Activated CD8-positive, alpha-beta memory T cell treated with anti-CD3 and anti-CD28 coated beads, Interleukin-2, amount 50 U/mL, for 24 hours (primary cell): ENCODE results near the gene TSPOAP1.

ENCODE experiments used
- DNase-seq: peaks from one replicate; pipeline ENCODE4 v3.0.0-alpha.2; 2020; ENCODE audit errors: extremely low read depth

TSPOAP1 gene

GRCh38 chr17:58316260-58316960, 12.2 kb downstream of the TSPOAP1 start:
- DNase-seq, result no peak

GRCh38 chr17:58315750-58316149, 12.8 kb downstream of the TSPOAP1 start:
- no peak for DNase-seq

- DNase-seq, result no peak
Measured at GRCh38 chr17:58315281-58315711, 13.3 kb downstream of the TSPOAP1 start.

- no peak for DNase-seq
Measured at GRCh38 chr17:58314706-58315015, 13.9 kb downstream of the TSPOAP1 start.

GRCh38 chr17:58313815-58314705, 14.5 kb downstream of the TSPOAP1 start:
- no peak for DNase-seq

GRCh38 chr17:58312829-58313228, 15.8 kb downstream of the TSPOAP1 start:
- DNase-seq, result no peak

GRCh38 chr17:58312021-58312630, 16.5 kb downstream of the TSPOAP1 start:
- DNase-seq, result no peak

- no peak for DNase-seq
Measured at GRCh38 chr17:58311429-58311894, 17.1 kb downstream of the TSPOAP1 start.

- no peak for DNase-seq
Measured at GRCh38 chr17:58310511-58311428, 17.8 kb downstream of the TSPOAP1 start.

- DNase-seq, result no peak
Measured at GRCh38 chr17:58309918-58310259, 18.7 kb downstream of the TSPOAP1 start.

- no peak for DNase-seq
Measured at GRCh38 chr17:58308985-58309917, 19.3 kb downstream of the TSPOAP1 start.

GRCh38 chr17:58308173-58308984, 20.2 kb downstream of the TSPOAP1 start:
- no peak for DNase-seq

GRCh38 chr17:58307468-58308172, 21.0 kb downstream of the TSPOAP1 start:
- DNase-seq, result no peak

GRCh38 chr17:58306131-58306951, 22.3 kb downstream of the TSPOAP1 start:
- DNase-seq, result no peak

GRCh38 chr17:58305626-58306025, 23.0 kb downstream of the TSPOAP1 start:
- DNase-seq, result no peak

- DNase-seq, result no peak
Measured at GRCh38 chr17:58304750-58305486, 23.7 kb downstream of the TSPOAP1 start.

- DNase-seq, result peak; percentile 27
Measured at GRCh38 chr17:58303971-58304749, 24.4 kb downstream of the TSPOAP1 start.
